CD4-positive, alpha-beta T cell treated with Interferon alpha-2 for 1 hour (primary cell): ENCODE results near the gene LRRC74B.

Experiments used
- DNase-seq, 2 donors: peaks; one replicate each; pipeline ENCODE4 v3.0.0-alpha.2; 2020 to 2022

LRRC74B gene

DNA sequence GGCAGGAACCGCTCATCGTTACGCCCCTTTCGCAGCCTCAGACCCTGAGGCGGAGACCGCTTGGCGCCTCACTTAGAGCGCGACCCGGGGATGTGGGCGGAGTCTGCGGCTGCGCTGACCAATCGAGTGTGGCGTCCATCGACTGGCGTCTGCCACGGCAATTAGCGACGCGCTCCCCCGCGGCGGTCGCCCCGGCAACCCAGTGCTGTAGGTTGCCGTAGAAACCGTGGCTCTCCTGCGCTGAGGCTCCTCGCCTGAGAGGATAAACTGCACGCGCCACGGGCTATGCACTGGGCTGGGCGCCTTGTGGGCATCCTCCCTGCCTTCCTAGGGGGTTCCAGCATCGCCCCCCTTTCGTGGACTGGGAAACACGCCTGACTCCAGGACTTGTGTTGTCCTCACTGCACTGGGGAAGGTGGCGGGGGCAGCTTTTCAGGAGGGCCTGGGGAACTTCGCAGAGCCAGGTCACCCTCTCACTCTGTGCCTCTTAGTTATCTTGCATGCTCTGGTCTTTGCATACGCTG, 31.5 kb upstream of the LRRC74B start:
- DNase-seq, result peak; percentile 90 to 91

DNA sequence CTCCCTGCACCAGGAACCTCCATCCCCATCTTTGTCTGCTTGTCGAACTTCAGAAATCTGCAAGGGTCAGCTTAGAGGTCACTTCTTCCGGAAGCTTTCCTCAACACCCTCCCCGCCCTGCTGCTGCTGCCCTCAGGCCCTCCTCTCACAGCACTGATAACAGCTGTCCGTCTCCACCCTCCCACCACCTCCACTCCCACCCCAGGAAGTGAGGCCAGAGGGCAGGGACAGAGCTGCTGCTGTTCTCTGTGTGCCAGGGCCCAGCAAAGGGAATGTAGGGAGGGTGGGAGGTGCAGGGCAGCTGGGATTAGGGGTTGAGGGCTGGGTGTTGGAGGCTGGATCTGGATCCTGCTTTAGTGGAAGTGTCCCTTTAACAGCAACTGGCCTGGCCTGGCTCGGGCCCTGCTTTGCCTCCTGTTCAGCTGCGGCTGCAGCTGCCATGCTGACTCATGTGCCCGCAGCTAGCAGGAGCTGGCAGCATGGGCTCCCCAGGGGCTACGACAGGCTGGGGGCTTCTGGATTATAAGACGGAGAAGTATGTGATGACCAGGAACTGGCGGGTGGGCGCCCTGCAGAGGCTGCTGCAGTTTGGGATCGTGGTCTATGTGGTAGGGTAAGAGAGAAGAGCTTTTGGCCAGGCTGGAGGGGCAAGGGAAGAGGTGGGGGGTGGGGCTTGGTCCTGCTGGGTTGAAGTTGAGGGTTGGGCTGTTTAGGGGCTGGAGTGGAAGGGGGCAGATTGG, 30.9 kb upstream of the LRRC74B start, which contains the start of gene P2RX6:
TSS of gene P2RX6 (plus strand) at position 440 of the 740 bp plus-strand sequence. CDS start at position 450, 10 bp downstream.
- no peak for DNase-seq

DNA sequence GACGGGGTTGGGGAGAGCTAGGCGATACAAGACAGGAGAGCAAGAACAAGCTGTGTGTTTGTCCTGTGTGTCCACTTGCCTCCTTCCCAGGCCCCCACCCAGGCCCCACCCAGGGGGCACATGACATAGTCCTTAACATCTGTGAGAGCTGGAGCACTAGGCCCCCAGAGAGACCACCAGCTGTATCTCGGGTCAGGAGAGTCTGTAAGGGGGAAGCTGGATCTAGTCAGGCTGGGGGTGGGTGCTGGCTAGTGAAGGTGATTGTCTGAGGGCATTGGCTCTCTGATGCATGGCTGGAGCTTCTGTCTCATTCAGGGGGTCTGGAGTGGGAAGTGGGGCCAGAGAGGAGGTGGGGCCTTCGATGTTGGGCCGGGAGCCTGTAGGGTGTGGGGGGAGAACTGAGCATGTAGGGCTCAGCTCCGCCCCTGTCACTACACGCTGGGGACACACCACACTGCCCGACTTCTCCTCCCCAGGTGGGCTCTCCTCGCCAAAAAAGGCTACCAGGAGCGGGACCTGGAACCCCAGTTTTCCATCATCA, 30.2 kb upstream of the LRRC74B start:
- DNase-seq, result no peak

DNA sequence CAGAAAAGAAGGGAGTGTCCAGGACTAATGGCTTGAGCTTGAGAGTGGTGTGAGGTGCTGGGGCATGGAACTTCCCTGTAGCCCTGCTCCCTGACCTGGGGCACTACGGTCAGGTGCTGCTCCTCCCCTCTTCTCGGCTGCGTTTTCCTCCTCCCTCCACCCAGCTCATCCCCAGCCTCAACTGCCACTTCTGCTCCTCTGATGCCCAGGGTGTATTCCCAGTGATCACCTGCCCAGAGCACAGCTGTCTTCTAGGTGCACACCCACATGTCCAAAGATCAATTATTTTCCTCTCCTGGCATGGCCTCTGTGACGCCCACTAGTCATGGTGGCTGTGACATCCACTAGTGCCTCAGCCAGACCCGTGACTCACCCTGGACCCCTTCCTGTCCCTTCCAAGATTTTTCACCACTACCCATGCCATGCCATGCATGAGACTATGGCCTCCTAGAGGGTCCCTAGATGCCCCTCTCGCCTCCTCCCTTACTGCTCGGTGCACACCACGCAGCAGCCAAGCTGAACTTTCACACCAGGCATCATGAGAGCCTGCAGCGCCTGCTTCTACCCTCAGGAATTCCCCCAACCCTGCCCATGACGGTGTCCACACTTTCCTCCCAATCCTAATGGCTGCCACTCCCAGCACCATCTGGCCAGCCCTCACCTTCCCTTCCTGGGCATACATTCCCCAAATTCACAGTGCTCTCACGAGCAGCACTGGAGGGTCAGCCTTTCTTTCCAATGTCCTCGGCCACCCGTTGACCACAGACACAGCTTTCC, 28.9 kb upstream of the LRRC74B start:
- DNase-seq, result no peak

DNA sequence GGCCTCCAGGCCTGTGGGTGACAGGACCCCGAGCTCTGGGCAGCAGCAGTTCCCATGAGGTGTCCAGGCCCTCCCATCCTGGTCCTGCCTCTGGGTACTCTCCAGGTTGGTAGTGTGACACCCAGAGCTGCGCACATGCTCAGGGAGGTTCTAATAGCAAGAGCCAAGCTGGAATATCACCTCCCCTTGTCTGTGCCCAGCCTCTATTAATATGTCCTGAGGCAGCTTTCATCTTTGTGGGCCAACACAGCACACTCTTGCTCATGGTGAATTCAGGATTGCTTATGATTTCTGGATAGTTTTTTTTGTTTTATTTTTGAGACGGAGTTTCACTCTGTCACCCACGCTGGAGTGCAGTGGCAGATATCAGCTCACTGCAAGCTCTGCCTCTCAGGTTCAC, 27.4 kb upstream of the LRRC74B start:
- DNase-seq, result no peak

DNA sequence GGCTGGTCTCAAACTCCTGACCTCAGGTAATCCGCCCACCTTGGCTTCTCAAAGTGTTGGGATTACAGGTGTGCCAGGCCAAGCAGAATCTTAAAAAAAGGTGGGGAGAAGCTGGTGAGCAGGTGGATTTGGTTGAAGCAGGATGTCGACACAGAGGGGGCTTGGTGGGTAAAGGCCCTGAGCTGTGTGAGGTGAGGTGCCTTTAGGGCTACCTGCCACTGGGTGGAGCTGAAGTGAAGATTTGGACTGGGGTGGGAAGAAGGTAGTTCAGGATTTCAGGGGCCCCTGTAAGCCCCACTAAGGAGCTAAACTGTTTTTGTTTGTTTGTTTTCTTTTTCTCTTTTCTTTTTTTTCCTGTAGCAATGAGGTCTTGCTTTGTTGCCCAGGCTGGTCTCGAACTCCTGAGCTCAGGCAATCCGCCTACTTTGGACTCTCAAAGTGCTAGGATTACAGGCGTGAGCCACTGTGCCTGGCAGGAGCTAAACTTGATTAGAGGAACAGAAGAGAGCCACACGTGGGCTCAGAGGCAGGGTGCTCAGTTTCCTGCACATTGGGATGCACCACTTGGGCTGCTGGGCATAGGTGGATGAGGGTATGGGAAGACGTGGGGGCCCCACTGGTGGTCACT, 24.8 kb upstream of the LRRC74B start:
- no peak for DNase-seq

DNA sequence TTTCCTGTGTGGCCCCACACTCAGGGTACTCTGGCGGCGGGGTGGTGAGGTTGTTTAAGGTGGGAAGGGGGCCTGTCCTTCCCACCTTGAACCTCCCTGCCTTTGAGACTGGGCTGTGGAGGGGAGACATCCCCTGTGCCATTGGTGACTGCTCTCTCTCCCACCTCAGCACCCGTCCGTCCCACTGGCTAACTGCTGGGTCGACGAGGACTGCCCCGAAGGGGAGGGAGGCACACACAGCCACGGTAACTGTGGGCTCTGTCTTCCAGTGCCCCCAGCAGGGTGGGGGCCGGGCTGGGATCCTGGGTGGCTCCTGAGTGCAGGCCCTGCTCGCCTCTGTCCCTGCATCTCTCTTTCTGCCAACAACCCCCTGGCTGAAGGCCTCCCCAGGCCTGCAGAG, 23.2 kb upstream of the LRRC74B start:
- no peak for DNase-seq

DNA sequence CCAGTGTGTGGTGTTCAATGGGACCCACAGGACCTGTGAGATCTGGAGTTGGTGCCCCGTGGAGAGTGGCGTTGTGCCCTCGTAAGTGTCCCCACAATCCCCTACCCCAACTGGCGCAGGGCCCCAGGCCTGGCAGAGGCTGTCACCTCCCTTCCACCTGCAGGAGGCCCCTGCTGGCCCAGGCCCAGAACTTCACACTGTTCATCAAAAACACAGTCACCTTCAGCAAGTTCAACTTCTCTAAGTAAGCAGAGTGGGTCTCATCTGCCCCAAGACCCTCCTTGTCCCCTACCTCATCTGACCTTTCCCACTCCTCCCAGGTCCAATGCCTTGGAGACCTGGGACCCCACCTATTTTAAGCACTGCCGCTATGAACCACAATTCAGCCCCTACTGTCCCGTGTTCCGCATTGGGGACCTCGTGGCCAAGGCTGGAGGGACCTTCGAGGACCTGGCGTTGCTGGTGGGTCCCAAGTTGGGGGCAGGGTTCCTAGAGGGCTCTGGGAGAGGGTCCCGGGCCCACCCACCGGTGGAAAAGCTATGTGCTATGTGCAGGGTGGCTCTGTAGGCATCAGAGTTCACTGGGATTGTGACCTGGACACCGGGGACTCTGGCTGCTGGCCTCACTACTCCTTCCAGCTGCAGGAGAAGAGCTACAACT, 22.7 kb upstream of the LRRC74B start:
- DNase-seq, result no peak

DNA sequence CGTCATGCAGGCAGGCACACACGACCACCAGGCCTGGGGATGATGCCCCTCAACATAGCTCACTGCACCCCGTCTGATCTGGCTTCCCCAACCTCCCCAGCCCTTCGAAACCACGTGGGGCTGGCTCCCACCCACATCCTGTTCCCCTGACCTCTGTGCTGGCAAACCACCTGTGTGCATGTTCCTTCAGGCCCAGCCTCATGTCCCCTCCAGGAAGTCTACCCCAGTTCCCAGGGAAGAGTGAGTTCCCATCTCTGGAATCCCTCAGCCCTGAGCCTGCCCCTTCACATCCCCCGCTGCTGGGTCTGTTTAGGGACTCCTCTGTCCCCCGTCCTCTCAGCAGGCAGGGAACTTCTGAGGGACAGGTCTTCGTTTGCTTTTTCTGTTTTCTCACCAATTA, 20.5 kb upstream of the LRRC74B start:
- DNase-seq, result peak in 1 of 2 donors; percentile 23

DNA sequence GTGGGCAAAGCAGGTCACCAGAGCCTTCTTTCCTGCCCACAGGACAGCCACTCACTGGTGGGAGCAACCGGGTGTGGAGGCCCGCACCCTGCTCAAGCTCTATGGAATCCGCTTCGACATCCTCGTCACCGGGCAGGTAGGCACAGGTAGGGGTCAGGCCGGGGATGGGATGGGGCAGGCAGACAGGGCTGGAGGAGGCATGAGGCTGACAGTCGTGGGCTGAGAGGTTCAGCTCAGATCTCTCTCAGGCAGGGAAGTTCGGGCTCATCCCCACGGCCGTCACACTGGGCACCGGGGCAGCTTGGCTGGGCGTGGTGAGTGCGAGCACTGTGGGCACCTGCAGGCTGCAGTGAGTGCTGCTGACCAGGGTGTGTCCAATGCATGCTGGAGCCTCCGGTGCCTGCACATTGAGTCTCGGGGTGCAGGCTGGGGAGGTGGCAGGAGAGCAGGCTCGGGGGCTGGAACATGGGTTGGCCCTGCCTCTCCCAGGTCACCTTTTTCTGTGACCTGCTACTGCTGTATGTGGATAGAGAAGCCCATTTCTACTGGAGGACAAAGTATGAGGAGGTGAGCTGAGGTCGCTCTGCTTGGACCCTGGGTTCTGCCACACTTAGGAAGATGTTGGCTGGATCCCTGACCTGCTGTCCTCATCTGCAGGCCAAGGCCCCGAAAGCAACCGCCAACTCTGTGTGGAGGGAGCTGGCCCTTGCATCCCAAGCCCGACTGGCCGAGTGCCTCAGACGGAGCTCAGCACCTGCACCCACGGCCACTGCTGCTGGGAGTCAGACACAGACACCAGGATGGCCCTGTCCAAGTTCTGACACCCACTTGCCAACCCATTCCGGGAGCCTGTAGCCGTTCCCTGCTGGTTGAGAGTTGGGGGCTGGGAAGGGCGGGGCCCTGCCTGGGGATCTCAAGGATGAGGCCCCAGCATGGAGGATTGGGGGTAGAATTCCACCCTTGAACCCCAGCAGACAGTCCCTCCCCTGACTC, 19.7 kb upstream of the LRRC74B start:
- no peak for DNase-seq

DNA sequence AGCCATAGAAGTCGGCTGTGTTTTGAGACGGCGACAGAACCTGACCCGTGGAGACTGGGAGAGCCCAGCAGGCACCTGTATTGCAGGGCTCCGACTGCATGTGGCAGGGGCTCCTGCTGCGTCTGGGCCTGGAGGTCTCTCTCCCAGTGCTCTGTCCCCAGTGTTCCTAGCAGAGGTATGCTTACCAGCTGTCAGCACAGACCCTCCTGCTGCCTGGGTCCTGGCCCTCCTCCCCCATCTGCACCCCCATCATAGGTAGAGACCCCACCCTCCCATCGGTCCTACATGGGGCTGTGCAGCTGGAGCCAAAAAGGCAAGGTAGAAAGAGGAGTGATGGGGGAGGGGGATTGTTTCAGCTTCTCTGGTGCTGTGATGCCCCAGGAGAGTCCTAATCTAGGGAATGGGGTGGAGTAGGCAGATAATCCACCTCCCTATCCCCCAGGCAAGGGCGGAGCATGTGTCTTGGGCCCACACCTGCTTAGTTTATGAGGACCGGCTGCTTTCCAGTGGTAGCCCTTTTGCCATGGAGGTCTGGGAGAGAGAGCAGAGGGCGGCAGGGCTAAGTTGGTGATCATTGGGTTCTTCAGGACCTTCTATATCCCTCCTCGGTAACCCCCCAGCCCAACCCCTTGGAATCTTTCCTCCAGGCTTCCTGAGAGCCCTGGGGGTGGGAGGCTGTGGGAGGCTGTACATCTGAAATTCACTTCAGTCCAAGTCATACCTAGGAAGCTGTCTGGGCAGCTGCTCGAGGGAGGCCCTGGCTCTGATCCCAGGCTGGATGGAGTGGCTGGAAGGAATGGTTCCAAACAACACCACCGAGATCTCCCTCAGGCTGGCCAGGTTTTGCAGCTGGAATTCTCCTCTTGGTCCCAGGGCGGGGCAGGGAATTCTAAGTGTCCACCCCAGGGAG, 18.7 kb upstream of the LRRC74B start:
- DNase-seq, result no peak

DNA sequence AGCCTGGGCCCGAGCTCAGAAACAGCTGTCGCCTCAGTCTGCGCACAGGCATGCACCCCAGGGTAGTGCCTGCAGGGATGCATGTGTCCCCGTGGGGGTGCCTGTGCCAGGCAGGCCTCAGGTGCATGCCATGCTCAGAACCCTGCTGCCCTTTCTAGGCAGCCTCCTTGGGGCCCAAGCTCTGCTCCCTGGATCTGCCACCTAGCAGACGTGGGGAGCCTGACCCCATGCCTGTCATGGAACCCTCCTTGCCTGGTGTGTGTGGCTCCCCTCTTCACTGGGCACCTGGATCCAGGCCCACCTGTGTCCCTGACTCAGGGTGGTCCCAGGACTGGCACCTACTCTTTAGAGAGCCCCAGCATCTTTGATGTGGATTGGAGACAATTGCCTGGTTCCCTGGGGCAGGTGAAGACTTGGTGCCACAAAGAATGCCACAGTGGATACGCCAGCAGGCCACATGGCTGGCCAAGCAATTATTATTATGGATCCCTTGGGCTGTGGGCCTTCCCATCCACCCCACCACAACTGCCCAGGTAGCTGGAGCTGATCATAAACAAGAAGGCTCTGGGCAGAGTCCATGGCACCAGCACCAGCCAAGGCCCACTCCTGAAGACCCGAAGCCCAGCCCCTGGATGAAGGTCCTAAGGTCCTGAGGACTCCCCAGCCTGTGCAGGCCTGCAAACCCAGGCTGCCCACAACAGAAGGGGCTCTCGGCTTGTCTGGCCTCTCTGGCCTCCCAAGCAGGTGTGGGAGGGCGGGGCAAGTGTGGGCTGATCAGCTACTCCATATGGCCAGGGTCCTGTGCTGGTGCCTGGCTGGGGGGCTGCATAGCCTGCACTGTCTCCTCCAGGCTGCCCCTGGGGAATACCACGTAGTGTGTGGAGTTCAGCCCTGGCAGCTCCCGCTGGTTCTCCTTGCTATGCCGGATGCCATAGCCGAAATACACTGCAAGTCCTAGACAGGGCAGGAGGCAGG, 17.2 kb upstream of the LRRC74B start:
- DNase-seq, result no peak

DNA sequence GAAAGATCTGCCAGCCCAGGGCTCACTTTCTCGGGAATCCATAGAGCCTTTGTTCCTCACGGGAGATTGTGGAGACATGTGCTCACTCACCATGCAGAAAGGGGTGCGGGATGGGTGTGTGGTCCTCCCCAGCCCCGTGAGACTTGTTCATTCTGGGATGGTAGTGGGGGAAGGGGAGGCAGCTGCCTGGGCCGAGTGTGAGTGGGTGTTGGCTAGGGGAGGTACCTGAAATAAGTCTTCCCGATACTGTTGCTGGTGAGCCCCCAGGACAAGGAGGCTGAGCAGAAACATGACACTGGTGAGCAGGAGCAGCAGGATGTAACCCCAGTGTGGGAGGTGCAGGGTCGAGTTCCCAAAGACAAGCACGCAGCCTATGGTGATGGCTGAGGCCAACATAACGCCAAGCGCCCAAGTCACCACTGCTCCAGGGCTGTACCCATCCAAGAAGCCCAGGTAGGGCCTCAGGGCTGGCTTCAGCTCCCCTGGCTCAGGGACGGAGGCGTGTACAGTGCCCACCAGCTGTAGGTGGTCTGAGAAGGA, 16.2 kb upstream of the LRRC74B start:
- no peak for DNase-seq

DNA sequence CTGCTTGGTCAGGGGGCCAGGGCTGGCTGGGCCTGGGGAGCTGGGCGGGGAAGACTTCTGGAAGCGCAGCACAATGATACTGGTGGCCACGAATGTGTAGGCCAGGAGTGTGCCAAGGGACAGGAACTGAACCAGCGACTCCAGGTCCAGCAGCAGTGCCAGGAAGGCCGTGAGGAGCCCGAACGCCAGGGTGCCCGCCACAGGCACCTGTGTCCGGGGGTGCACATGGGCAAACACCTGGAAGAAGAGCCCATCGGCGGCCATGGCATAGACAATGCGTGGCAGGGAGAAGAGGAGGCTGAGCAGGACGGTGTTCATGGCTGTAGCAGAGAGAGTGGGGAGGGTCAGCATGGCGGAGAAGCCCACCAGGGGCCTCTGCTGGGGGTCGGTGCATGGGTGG, 15.7 kb upstream of the LRRC74B start:
- no peak for DNase-seq

DNA sequence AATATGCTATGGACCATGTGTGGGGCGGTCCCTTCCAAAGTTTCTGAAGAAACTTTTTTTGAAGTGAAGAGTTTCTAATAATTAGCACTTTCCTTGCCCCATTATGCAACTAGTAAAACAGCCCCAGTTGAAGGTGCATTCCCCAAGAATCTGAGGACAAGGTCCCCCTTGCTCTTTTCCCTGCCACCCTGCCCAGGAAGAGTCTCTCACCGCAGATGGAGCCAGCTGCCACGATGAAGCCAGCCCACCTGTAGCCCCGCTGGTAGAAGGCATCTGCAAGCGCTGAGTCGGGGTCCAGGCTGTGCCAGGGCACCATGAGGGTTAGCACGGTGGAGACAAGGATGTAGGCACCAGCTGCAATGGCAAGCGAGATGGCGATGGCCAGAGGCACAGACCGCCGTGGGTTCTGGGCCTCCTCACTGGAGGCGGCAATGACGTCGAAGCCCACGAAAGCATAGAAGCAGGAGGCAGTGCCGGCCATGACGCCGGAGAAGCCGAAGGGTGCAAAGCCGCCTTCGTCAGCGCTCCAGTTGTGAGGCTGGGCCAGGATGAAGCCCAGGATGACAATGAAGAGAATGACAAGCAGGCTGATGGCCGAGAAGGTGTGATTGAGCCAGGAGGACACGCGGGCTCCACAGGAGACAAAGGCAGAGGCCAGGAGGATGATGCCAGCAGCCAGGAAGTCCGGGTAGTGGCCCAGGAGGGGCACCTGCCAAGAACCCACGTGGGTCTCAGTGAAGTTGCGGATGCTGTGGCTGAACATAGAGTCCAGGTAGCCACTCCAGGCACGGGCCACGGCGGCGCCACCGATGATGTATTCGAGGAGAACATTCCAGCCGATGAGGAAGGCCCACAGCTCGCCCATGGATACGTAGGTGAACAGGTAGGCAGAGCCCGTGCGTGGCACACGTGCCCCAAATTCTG, 14.9 kb upstream of the LRRC74B start:
- no peak for DNase-seq

DNA sequence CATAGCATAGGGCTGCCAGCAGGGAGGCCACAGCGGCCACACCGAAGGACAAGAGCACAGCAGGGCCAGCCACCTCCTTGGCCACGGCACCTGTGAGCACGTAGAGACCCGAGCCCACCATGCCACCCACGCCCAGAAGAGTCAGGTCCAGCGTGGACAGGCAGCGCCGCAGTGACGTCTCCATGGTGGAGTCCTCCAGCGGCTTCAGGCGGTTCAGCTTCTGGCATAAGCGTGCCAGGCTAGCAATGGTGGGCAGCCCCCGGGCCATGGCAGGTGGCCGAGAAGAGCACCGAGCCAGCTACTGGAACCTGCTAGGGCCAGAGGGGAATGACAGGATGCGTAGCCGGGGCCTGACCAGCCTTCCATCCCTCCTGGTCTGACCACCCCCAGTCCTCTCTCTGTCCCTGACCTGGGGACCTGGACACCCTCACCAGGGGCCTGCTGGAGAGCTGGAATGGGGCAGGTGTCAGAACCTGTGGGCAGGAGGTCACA, 14.2 kb upstream of the LRRC74B start:
- no peak for DNase-seq
